HPDE6-E6E7 (cell line): Measurements from ENCODE around the gene TBL1XR1.
"Not testable (repeated sequence)": the region's sequence is repeated elsewhere in the genome, so short reads cannot be mapped to it uniquely, and the experiment has no call there.

Experiments used
- DNase-seq: peaks from one replicate; pipeline ENCODE4 v3.0.0; 2011; ENCODE audit warnings: missing footprints; ENCODE audit errors: extremely low spot score

The TBL1XR1 gene

DNA sequence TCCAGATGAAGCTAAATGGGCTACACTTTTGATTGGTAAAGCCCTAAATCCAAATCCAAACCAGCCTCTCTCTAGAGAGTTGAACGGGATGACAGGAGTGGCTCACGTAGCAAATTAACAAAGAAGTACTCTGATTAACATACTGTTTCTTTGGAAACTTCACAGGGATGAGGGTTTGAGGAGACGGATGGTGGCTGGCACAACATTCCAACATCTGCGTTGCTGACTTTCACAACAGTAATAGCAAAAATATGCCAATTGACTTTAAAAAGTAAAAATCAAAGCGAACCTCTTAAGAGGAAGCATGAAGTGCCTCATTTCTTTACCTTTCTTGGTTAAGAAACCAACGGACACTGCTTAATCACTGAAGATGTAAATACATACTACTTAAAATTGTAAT is 181.4 kb downstream of the TBL1XR1 start:
- DNase-seq: no peak

DNA sequence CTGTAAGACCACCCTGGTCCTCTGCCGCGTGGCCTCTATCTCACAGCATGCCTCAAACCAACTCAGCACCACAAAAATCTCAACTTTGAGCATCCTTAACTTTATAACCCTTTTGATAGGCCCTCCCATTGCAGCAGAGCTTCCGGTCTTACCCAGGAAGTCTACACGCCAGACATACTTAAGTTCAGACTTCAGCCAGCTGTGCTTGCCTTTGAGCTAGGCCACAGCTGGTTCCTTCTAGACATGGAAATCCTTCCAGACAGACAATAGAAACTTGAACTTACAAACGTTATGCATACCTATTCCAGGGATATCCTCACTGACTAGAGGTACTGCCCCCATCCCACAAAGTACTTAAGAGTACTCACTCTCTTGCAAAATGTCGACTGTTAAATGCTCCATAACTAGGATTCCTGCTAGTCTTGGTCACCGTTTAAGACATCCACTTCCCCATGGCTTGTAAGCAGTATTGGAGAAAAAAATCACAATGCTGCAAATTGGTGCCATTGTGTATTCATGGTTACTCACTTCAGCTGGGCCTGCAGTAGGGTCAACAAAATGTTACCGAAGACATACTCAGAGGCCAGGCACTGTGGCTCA is 183.5 kb downstream of the TBL1XR1 start:
- no peak for DNase-seq

DNA sequence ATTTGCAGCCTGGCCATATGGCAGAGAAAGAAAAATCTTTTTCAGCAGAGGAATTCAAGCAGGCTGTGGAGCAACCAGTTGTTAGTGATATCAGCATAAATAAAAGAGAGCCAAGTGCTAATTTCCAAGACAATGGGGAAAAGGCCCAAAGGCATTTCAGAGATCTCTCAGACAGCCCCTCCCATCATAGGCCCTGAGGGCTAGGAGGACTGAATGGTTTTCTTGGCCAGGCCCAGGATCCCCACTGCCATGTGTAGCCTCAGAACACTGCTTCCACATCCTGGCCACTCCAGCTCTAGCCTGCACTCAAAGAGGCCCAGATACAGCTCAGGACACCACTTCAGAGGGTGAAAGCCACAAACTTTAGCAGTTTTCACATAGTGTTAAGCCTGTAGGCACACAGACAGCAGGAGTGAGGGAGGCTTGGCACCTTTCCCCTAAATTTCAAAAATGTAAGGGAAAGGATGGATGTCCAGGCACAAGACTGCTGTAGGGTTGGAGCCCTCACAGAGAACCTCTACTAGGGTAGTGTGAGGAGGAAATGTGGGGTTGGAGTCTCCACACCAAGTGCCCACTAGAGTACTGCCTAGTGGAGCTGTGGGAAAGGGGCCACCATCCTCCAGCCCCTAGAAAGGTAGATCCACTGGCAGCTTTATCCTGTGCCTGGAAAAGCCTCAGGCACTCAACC is 191.4 kb downstream of the TBL1XR1 start:
- no peak for DNase-seq

DNA sequence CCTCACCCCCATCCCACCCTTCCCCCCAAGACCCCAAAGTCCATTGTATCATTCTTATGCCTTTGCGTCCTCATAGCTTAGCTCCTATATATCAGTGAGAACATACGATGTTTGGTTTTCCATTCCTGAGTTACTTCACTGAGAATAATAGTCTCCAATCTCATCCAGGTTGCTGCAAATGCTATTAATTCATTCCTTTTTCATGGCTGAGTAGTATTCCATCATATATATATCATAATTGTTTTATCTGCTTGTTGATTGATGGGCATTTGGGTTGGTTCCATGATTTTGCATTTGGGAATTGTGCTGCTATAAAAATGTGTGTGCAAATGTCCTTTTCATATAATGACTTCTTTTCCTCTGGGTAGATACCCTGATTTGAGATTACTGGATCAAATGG is 197.1 kb downstream of the TBL1XR1 start:
- DNase-seq: not testable (repeated sequence)

DNA sequence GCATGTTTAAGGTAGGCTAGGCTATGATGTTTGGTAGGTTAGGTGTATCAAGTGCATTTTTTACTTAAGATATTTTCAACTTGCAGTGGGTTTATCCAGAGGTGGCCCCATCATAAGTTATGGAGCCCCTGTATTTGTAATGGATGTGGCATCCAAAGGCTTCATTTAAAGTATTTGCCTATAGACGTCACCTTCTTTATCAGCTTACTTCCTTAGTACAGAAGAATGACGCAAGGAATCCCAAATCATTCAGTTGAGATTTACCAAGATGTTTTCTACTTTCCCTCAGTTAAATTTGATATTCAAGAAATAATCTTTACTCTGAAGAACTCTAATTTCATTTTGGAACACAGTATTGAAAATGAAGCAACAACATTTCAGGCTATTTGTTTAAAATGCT is 201.3 kb downstream of the TBL1XR1 start:
- DNase-seq: no peak

DNA sequence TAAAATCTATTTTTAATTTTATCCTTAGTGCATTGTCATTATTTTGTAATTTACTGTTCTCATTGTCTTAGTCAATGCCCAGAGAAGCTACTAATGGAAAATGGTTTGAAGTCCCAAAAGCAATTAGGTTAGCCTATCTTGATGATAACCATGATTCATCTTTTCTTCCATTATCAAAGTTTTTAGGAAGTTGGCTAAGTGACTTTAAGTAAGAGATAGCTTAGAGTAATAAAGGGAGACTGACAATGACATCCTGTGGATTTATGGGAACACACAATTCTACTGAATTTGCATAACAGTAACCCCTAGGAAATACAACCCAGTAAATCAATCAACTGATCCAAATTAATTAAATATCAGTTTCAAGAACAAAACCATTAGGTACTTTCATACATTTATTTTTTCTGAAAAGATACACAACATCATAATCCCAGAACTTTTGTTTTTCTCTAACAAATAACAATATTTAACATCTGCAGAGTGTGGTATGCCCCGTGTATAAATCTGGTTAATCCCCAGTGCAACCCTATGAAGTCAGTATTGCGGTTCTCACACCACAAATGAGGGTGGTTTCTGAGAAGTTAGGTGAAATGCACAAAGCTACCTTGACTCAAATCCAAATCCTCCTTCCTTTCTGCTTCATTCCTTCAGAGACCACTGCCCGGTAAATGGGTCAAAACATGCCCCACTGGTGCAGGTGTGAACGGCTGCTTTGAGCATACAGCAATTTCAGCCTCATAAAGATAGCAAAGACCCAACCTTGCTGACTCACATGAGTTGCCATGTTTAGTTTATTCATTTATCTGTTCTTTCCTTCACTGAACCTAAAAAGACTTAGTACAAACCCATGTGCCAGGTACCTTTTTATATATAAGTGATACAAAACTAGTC is 202.1 kb downstream of the TBL1XR1 start:
- no peak for DNase-seq

DNA sequence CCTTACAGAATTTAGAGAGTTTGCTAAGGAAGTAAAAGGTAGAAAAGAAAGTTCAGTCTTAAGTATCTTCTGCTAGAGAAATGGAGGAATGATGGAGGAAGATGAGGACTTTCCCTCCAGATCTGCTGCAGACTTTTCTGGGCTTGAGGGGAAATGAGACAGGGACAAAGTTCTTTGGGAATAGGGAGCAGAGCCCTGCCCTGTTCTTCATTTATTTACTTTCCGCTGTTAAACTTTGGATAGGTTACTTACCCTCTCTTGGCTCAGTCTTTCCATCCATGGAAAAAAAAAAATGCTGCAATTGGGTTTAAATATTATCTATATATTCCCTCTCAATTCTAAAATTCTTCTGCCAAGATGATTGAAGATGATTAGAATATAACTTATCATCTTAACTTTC is 202.9 kb downstream of the TBL1XR1 start:
- no peak for DNase-seq

DNA sequence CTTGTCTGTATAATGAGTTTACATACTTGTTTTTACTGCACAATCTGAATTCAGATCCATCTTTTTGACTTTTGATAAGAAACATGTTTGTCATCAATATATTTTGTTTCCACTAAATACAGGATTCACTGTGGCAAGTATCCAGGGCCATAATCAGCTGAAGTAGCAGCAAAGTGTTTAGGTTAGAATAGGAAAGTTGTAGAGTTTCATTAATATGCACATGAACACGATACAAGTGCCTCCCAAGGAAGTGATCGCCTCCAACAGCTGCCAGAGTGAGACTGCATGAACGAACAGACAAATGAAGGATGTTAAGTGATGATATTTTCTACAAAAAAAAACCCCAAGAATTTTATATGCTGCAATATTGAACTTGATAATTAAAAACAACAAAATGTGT is 204.3 kb downstream of the TBL1XR1 start:
- DNase-seq: no peak

DNA sequence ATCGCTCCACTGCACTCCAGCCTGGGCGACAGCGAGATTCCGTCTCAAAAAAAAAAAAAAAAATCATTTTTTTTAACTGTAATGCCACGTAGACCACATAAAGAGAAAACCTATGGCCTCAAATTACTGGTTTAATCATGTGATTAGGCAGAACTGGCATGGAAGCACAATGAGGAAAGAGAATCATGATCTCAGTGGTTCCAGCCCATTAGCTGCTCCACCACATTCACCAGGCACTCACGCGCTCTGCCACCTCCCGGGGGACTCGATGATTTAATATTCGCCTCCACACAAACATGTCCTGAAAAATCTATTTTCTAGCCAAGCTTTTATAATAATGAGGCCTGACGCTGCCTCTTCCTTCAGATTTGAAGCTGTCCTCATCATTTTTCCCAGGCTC is 204.7 kb downstream of the TBL1XR1 start:
- DNase-seq: no peak

DNA sequence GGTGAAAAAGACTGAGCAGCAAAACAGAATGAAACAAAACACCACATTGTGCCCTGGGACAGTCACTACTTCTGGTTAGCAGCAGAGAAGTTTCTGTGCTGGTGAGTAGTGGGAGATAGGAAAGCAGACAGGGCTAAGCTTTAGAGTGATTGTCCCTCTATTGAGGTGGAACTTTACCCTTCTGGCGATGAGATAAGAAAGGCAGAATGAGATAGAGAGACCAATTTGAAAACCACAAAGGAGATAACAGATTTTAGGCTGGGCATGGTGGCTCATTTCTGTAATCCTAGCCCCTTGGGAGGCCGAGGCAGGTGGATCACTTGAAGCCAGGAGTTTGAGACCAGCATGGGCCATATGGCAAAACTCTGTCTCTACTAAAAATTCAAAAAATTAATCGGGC is 208.5 kb downstream of the TBL1XR1 start:
- no peak for DNase-seq

DNA sequence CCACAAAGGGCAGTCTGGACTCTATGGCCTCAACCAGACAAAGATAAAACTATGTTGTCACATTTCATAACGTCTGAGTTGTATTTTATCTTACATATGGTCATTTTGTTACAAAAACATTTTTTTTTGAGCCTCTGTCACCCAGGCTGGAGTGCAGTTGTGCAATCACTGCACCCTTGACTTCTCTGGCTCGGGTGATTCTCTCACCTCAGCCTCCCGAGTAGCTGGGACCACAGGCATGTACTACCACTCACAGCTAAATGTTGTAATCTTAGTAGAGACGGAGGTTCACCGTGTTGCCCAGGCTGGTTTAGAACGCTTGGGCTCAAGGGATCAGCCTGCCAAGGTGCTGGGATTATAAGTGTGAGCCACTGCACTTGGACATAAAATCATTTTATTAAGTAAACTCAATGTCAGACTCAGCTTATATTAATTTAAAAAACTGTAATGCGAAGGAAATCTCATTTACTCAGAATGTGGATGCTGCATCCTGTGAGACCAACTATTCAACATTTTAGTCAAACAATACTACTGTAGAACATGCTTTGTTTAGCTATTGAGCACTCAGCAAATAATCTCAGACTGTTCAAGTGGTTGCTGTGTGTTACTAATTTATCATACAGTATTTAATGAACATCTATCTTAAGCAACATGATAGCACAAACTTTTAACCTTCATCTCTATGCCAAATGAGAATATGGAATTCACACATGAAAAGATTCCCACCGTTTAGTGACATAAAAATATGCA is 209.2 kb downstream of the TBL1XR1 start:
- no peak for DNase-seq

DNA sequence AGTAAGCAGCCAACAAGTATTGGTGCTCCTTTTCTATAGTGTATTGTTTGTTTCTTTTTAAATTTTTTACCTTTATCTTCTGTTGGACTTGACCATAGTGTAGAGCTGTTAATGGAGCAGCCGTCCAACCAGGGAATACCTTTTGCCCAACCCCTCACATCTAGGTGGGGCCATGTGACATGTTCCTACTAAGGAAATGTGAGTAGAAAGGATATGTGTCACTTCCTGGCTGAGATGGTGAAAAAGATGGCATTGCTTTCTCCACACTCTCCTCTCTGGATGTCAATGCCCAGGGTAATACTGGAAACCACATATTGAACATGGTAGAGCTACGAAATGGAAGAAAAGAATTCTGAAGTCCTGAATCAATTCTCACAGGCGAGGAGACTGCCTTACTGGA is 218.8 kb downstream of the TBL1XR1 start:
- DNase-seq: no peak

DNA sequence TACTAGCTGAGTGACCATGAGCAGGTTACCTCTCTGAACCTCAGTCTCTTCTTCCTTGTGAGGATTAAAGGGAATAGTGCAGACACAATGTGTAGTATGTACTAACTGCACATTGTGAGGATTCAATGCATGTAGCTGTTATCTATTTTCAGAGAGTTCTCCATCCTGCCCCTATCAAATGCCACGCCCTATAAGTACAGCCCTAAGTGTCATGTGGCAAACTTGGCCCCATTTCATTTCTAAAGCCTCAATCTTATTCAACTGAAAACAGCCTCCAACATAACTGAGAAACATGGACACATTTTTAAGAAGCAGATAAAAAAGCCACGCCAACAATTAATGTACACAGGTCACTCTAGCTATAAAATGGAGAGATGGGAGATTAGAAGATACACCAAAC is 220.0 kb downstream of the TBL1XR1 start:
- no peak for DNase-seq

DNA sequence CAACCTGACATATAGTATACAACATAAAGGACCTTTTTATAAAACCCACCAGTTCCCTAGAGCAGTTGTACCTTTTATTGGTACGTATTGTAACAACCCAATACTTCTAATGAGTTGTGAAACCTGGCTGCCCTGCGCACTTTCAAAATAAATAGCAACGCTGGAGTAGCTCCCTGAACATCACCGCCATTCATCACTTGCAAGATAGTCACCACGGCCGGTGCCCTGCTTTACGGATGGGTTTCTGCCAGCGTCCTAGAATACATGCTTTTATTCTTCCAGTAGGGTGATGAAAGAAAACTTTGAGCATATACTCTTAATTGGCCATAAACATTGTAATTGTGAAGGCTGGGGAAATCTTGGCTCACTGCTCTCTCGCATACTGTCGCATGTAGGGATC is 220.7 kb downstream of the TBL1XR1 start:
- DNase-seq: no peak

DNA sequence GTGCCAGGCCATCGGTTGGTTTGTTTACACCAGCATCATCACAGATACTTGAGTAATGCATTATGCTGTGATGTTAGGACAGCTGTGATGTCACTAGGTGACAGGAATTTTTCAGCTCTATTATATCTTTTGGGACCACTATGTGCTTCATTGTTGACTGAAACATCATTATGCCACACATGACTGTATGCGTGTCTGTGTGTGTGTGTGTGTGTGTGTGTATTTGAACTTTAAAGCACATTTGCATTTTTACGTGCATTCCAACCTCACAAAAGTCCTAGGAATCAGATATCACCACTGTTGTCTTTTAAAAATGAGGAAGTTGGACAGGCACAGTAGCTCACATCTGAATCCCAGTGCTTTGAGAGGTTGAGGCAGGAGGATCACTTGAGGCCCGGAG is 223.0 kb downstream of the TBL1XR1 start:
- no peak for DNase-seq

DNA sequence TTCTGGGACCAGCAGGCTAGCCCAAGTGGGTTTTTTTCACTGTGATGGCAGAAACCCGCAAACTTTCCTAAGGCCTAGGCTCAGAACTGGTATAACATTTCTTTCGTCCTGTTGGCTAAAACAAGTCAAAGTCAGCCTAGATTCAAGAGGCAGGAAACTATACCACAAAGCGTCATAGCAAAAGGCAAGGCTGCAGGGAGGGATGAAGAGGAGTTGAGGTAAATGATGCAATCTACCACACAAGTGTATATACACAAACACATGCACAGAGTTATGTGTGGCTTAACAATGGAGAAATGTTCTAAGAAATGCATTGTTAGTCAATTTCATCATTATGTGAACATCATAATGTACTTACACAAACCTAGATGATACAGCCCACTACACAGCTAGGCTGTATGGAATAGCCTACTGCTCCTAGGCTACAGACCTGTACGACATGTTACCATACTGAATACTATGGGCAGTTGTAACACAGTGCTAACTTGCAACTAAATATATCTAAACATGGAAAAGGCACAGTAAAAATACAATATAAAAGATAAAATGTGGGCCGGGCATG is 225.6 kb downstream of the TBL1XR1 start:
- no peak for DNase-seq

DNA sequence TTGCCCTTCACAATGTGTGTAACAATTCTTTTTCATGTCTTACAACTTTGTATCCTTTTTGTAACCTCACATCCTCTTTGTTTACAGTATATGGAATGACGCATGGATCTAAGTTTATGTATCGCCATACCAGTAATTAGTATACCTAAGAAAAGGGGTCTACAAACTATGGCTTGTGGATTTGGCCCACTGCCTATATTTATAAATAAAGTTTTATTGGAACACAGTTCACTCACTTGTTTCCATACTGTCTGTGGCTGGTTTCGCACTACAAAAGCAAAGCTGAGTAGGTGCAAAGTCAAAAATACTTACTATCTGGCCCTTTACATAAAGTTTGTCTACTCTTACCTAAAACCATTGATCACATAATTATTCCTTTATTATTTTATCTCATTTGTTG is 226.5 kb downstream of the TBL1XR1 start:
- no peak for DNase-seq

DNA sequence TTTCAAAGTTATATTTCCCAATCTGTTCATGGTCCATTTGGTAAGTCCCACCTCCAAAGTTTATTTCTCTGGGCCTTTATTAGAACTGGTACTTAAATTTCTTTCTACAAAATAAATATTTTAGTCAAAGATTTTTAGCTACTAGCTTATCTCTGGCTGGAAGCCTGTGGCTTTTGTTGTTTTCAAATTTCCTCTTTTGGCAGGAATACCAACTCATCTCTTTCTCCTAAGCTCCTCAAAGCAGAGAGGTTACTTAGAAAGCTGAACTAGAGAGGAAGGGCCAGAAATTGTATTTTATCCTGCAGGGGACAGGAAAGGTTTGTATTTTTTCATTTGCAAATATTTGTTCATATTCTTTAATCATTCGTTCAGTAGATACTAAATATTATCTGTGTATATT is 227.8 kb downstream of the TBL1XR1 start:
- DNase-seq: no peak
